ENCODE data around the gene SCUBE2.
"Not testable (repeated sequence)": the region's sequence is repeated elsewhere in the genome, so short reads cannot be mapped to it uniquely, and the experiment has no call there.

Gene SCUBE2

GRCh38 chr11:8988329-8989234 lies 102.8 kb downstream of the SCUBE2 start:
- TF ChIP-seq CTCF (IDR thresholded peaks at IDR 0.05; ENCODE audit: low read depth, low read length), result no peak
- DNase-seq (ENCODE audit: extremely low read depth, low read depth), result no peak

GRCh38 chr11:8987446-8987845 lies 104.0 kb downstream of the SCUBE2 start:
- no peak for TF ChIP-seq CTCF (IDR thresholded peaks at IDR 0.05; ENCODE audit: low read depth, low read length)
- DNase-seq (ENCODE audit: extremely low read depth, low read depth), result no peak

GRCh38 chr11:8986772-8987171 lies 104.6 kb downstream of the SCUBE2 start:
- DNase-seq (ENCODE audit: extremely low read depth, low read depth), result not testable (repeated sequence)

GRCh38 chr11:8985462-8985861 lies 105.9 kb downstream of the SCUBE2 start:
- TF ChIP-seq CTCF (IDR thresholded peaks at IDR 0.05; ENCODE audit: low read depth, low read length), result no peak
- no peak for DNase-seq (ENCODE audit: extremely low read depth, low read depth)

- DNase-seq (ENCODE audit: extremely low read depth, low read depth), result no peak
- TF ChIP-seq CTCF (IDR thresholded peaks at IDR 0.05; ENCODE audit: low read depth, low read length), result no peak
Observed at GRCh38 chr11:8983552-8983951, 107.8 kb downstream of the SCUBE2 start.

- DNase-seq (ENCODE audit: extremely low read depth, low read depth), result no peak
- no peak for TF ChIP-seq CTCF (IDR thresholded peaks at IDR 0.05; ENCODE audit: low read depth, low read length)
Observed at GRCh38 chr11:8980485-8980884, 110.9 kb downstream of the SCUBE2 start.

- DNase-seq (ENCODE audit: extremely low read depth, low read depth), result not testable (repeated sequence)
Observed at GRCh38 chr11:8979365-8979764, 112.0 kb downstream of the SCUBE2 start.

- no peak for DNase-seq (ENCODE audit: extremely low read depth, low read depth)
- TF ChIP-seq CTCF (IDR thresholded peaks at IDR 0.05; ENCODE audit: low read depth, low read length), result no peak
Observed at GRCh38 chr11:8973121-8973520, 118.3 kb downstream of the SCUBE2 start.
